Right lobe of liver (tissue), 6 donors: ENCODE data around the gene ZNF385B. TPM values are rescaled to one million over a fixed set of nuclear protein-coding genes. Genes with fewer than 3 reads are reported as not detected.

Source experiments
- ATAC-seq, 4 donors: fragments of 200-7000 bp; cut with Tn5 transposase; one replicate each; pipeline ENCODE4 v1.9.1; 2020; ENCODE audit warnings: mild to moderate bottlenecking in 4 of 4, moderate library complexity in 4 of 4
- DNase-seq, 3 donors: peaks; one replicate each; pipeline ENCODE4 v3.0.0-alpha.2; 2020
- H3K27ac ChIP-seq, 3 donors: fragments of 200-600 bp; one replicate each; pipeline ENCODE4 v1.8.0; 2022
- H3K27me3 ChIP-seq, 2 donors: fragments of 200-600 bp; one replicate each; pipeline ENCODE4 v1.8.0; 2022
- H3K36me3 ChIP-seq, 4 donors: fragments of 200-600 bp; sonication (generic) in 1 of 4; one replicate each; pipeline versions ENCODE4 v1.5.1 to v1.8.0; 2017 to 2022; ENCODE audit warnings: control low read depth in 1 of 4
- H3K4me1 ChIP-seq, 4 donors: fragments of 200-600 bp; sonication (generic) in 1 of 4; one replicate each; pipeline versions ENCODE4 v1.5.1 to v1.8.0; 2017 to 2022; ENCODE audit warnings: control low read depth in 1 of 4
- H3K4me3 ChIP-seq, 3 donors: fragments of 200-600 bp; one replicate each; pipeline ENCODE4 v1.8.0; 2022
- H3K9me3 ChIP-seq, 4 donors: fragments of 200-600 bp; sonication (generic) in 1 of 4; one replicate each; pipeline versions ENCODE4 v1.5.1 to v1.8.0; 2017 to 2022; ENCODE audit warnings: control low read depth in 1 of 4
- CTCF ChIP-seq, 4 donors: fragments of 200-600 bp in 3 of 4; fragments of 450-650 bp in 1 of 4; IDR thresholded peaks; one replicate each; pipeline versions ENCODE4 v1.5.1 to v1.8.0; 2016 to 2022; ENCODE audit warnings: antibody characterized with exemption in 4 of 4, mild to moderate bottlenecking in 2 of 4
- POLR2A ChIP-seq: fragments of 450-650 bp; IDR thresholded peaks from one replicate; pipeline ENCODE4 v1.6.1; 2017; ENCODE audit warnings: antibody characterized with exemption, mild to moderate bottlenecking
- WGBS: methylation state at CpG from one replicate; pipeline ENCODE4 v1.1.6; 2018; ENCODE audit warnings: low coverage, low lambda C conversion rate; ENCODE audit not compliant: insufficient coverage; ENCODE audit errors: missing lambda C conversion rate; 5-methylcytosine and 5-hydroxymethylcytosine counted together
- intact Hi-C, 2 donors: fragments of 100-400 bp; cut with DNase I; formaldehyde crosslinking; loops; one replicate each; pipeline versions ENCODE4 v1.11.2 to v1.14.1; 2022
- total RNA-seq, 6 experiments: library from RNA; depleted of rRNA in 2 of 6; stranded (reverse); fragments of >200 nt in 2 of 6; fragmentation: NEBNext Ultra II Directional in 3 of 6; extraction: Animal tissue kit (Norgen Biotek cat#: 25700) in 3 of 6; gene quantifications; one replicate each; pipeline versions ENCODE4 v1.1.0 to v1.2.4, GENCODE V29; 2016 to 2023
- donor health status: DM: no; HTN: yes; CAD: no.
- donor health status: DM: no; HTN: no; CAD: no.
- donor health status: DM: no; HTN: no; CAD: no.
- donor health status: DM: no; HTN: yes; CAD: no.
- donor health status: DM: no; HTN: yes; CAD: no.

Gene ZNF385B
- total RNA-seq, 6 experiments from 2014 or later = 3.9 to 15.7 (median 5.9) TPM

DNA sequence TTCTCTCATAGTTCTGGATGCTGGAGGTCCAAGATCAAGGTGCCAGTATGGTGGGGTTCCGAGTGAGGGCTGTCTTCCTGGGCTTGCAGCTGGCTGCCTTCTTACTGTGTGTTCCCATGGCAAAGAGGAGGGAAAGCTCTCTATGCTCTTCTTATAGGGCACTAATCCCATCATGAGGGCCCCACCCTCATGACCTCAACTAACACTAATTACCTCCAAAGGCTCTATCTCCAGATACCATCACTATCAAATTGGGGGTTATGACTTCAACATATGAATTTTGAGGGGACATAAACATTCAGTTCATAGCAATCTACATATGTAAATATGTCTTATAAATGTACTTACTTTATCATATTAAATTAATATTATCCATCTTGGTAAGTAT, 322.3 kb downstream of the ZNF385B start:
- WGBS = 83% methylated on average over 1 of the region's 1 CpG
- DNase-seq = no peak
- intact Hi-C loops = no loop called here

GRCh38 chr2:179538406-179539123, 322.8 kb downstream of the ZNF385B start:
- Histone ChIP-seq H3K36me3 (peaks cover 0 to 28% (median 1%) of the 10 kb centered on the region in 4 donors), H3K27ac (no peak overlapping the region), H3K9me3 (no peaks in the 10 kb centered on the region), H3K4me1 (no peaks in the 10 kb centered on the region), H3K4me3 (no peak overlapping the region), H3K27me3 (no peaks in the 10 kb centered on the region)
- DNase-seq (no peak), ATAC-seq (no peak)
- TF ChIP-seq CTCF (IDR thresholded peaks at IDR 0.05) (no peak), POLR2A (no peak)
- 89% methylated on average over 1 of the region's 1 CpG for WGBS
- intact Hi-C loops = no loop called here

More for the DNA sequence above, 322.3 kb downstream of the ZNF385B start:
- no peaks in the 10 kb centered on the region for H3K27me3 ChIP-seq
- H3K27ac ChIP-seq = no peak overlapping the region
- no peaks in the 10 kb centered on the region for H3K9me3 ChIP-seq
- TF ChIP-seq POLR2A (no peak), CTCF (IDR thresholded peaks at IDR 0.05) (no peak)
- no peak for ATAC-seq
- peaks cover 0 to 33% (median 2%) of the 10 kb centered on the region in 4 donors for H3K36me3 ChIP-seq
- no peaks in the 10 kb centered on the region for H3K4me1 ChIP-seq
- no peak overlapping the region for H3K4me3 ChIP-seq

DNA sequence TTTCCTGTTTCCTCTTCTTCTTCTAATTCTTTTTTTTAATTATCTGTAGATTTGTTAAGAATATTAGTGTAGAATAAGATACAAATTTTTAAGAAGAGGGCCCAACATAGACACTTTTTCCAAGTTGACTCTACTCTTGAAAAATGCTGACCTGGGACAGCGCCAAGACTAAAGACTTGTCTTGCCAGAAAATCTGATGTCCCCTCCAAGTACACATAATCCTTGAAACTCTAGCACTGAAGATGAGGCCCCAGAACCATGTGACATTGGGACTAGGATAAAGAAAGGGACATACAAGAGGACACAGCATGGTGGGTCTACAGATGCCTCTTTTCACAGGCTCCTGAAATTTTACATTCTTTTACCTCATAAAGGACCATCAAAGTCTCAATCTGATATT, 325.2 kb downstream of the ZNF385B start:
- WGBS = 100% methylated on average over 1 of the region's 1 CpG
- TF ChIP-seq CTCF (IDR thresholded peaks at IDR 0.05) (no peak), POLR2A (no peak)
- Histone ChIP-seq H3K36me3 (peaks cover 0 to 14% (median 0%) of the 10 kb centered on the region in 4 donors), H3K9me3 (no peaks in the 10 kb centered on the region), H3K4me1 (no peaks in the 10 kb centered on the region), H3K27me3 (no peaks in the 10 kb centered on the region), H3K27ac (no peak overlapping the region), H3K4me3 (no peak overlapping the region)
- ATAC-seq = no peak
- intact Hi-C loops = no loop called here
- DNase-seq = no peak

GRCh38 chr2:179533875-179534274, 327.5 kb downstream of the ZNF385B start:
- no peak overlapping the region for H3K27ac ChIP-seq
- 100% methylated on average over 1 of the region's 1 CpG for WGBS
- no peaks in the 10 kb centered on the region for H3K4me1 ChIP-seq
- no peak for ATAC-seq
- DNase-seq = no peak
- intact Hi-C loops = no loop called here
- H3K36me3 ChIP-seq = peaks cover 0 to 6% (median 0%) of the 10 kb centered on the region in 4 donors
- H3K4me3 ChIP-seq = no peak overlapping the region
- no peaks in the 10 kb centered on the region for H3K9me3 ChIP-seq
- TF ChIP-seq POLR2A (no peak), CTCF (IDR thresholded peaks at IDR 0.05) (no peak)
- no peaks in the 10 kb centered on the region for H3K27me3 ChIP-seq
